T-helper 1 cell treated with Interleukin-12 subunit alpha and Interleukin-12 subunit beta and Interleukin-4 antibody, amounts not matched to agents 30 μg/mL and 1 μg/mL, for 36 hours (primary cell): Measurements from ENCODE around the gene CCDC187.

Experiments
- H3K27ac Mint-ChIP-seq: one replicate; pipeline ENCODE4 v1.8.0; 2021; ENCODE audit warnings: mild to moderate bottlenecking, mixed read lengths
- H3K27me3 Mint-ChIP-seq: one replicate; pipeline ENCODE4 v1.8.0; 2021; ENCODE audit warnings: low read depth, mixed read lengths
- H3K36me3 Mint-ChIP-seq: one replicate; pipeline ENCODE4 v1.8.0; 2021; ENCODE audit warnings: low read depth, mixed read lengths
- H3K4me1 Mint-ChIP-seq: one replicate; pipeline ENCODE4 v1.8.0; 2021; ENCODE audit warnings: low read depth, mixed read lengths
- H3K4me3 Mint-ChIP-seq: one replicate; pipeline ENCODE4 v1.8.0; 2021; ENCODE audit warnings: mild to moderate bottlenecking, moderate library complexity, mixed read lengths
- H3K9me3 Mint-ChIP-seq: one replicate; pipeline ENCODE4 v1.8.0; 2021; ENCODE audit warnings: mixed read lengths

CCDC187 gene

GRCh38 chr9:136334541-136334940 lies 30.6 kb upstream of the CCDC187 start:
- Mint-ChIP-seq H3K36me3 (no peaks in the 10 kb centered on the region), H3K4me1 (no peaks in the 10 kb centered on the region), H3K4me3 (no peak overlapping the region), H3K9me3 (no peaks in the 10 kb centered on the region), H3K27ac (no peak overlapping the region), H3K27me3 (no peaks in the 10 kb centered on the region)

- H3K27me3 Mint-ChIP-seq, result no peaks in the 10 kb centered on the region
- H3K27ac Mint-ChIP-seq, result no peak overlapping the region
- no peaks in the 10 kb centered on the region for H3K9me3 Mint-ChIP-seq
- no peak overlapping the region for H3K4me3 Mint-ChIP-seq
- no peaks in the 10 kb centered on the region for H3K4me1 Mint-ChIP-seq
- no peaks in the 10 kb centered on the region for H3K36me3 Mint-ChIP-seq
Measured at GRCh38 chr9:136333486-136333885, 29.6 kb upstream of the CCDC187 start.

- H3K27me3 Mint-ChIP-seq, result no peaks in the 10 kb centered on the region
- H3K36me3 Mint-ChIP-seq, result no peaks in the 10 kb centered on the region
- H3K4me1 Mint-ChIP-seq, result no peaks in the 10 kb centered on the region
- no peaks in the 10 kb centered on the region for H3K9me3 Mint-ChIP-seq
- no peak overlapping the region for H3K27ac Mint-ChIP-seq
- no peak overlapping the region for H3K4me3 Mint-ChIP-seq
Measured at GRCh38 chr9:136333045-136333444, 29.2 kb upstream of the CCDC187 start.

GRCh38 chr9:136332482-136332983 lies 28.6 kb upstream of the CCDC187 start:
- H3K36me3 Mint-ChIP-seq, result no peaks in the 10 kb centered on the region
- no peak overlapping the region for H3K27ac Mint-ChIP-seq
- no peaks in the 10 kb centered on the region for H3K27me3 Mint-ChIP-seq
- H3K4me1 Mint-ChIP-seq, result no peaks in the 10 kb centered on the region
- no peaks in the 10 kb centered on the region for H3K9me3 Mint-ChIP-seq
- no peak overlapping the region for H3K4me3 Mint-ChIP-seq

GRCh38 chr9:136331556-136332481 lies 27.9 kb upstream of the CCDC187 start:
- no peaks in the 10 kb centered on the region for H3K4me1 Mint-ChIP-seq
- no peaks in the 10 kb centered on the region for H3K36me3 Mint-ChIP-seq
- no peaks in the 10 kb centered on the region for H3K27me3 Mint-ChIP-seq
- no peak overlapping the region for H3K27ac Mint-ChIP-seq
- no peak overlapping the region for H3K4me3 Mint-ChIP-seq
- H3K9me3 Mint-ChIP-seq, result no peaks in the 10 kb centered on the region

- Mint-ChIP-seq H3K27ac (no peak overlapping the region), H3K4me1 (no peaks in the 10 kb centered on the region), H3K9me3 (no peaks in the 10 kb centered on the region), H3K27me3 (no peaks in the 10 kb centered on the region), H3K36me3 (no peaks in the 10 kb centered on the region), H3K4me3 (no peak overlapping the region)
Measured at GRCh38 chr9:136331030-136331429, 27.1 kb upstream of the CCDC187 start.

GRCh38 chr9:136330406-136330990 lies 26.6 kb upstream of the CCDC187 start:
- Mint-ChIP-seq H3K27me3 (no peaks in the 10 kb centered on the region), H3K27ac (no peak overlapping the region)

GRCh38 chr9:136329636-136330405 lies 25.9 kb upstream of the CCDC187 start:
- no peak overlapping the region for H3K27ac Mint-ChIP-seq
- no peaks in the 10 kb centered on the region for H3K36me3 Mint-ChIP-seq
- H3K4me3 Mint-ChIP-seq, result no peak overlapping the region
- H3K9me3 Mint-ChIP-seq, result no peaks in the 10 kb centered on the region
- H3K4me1 Mint-ChIP-seq, result no peaks in the 10 kb centered on the region
- no peaks in the 10 kb centered on the region for H3K27me3 Mint-ChIP-seq

More at GRCh38 chr9:136330406-136330990, 26.6 kb upstream of the CCDC187 start:
- Mint-ChIP-seq H3K9me3 (no peaks in the 10 kb centered on the region), H3K4me3 (no peak overlapping the region), H3K4me1 (no peaks in the 10 kb centered on the region), H3K36me3 (no peaks in the 10 kb centered on the region)

- no peaks in the 10 kb centered on the region for H3K4me1 Mint-ChIP-seq
- H3K4me3 Mint-ChIP-seq, result no peak overlapping the region
- H3K36me3 Mint-ChIP-seq, result no peaks in the 10 kb centered on the region
- H3K27ac Mint-ChIP-seq, result no peak overlapping the region
- no peaks in the 10 kb centered on the region for H3K27me3 Mint-ChIP-seq
- no peaks in the 10 kb centered on the region for H3K9me3 Mint-ChIP-seq
Measured at GRCh38 chr9:136329211-136329627, 25.3 kb upstream of the CCDC187 start.

- no peaks in the 10 kb centered on the region for H3K27me3 Mint-ChIP-seq
- no peaks in the 10 kb centered on the region for H3K9me3 Mint-ChIP-seq
- no peaks in the 10 kb centered on the region for H3K4me1 Mint-ChIP-seq
- no peaks in the 10 kb centered on the region for H3K36me3 Mint-ChIP-seq
- H3K27ac Mint-ChIP-seq, result no peak overlapping the region
- H3K4me3 Mint-ChIP-seq, result no peak overlapping the region
Measured at GRCh38 chr9:136328622-136329041, 24.7 kb upstream of the CCDC187 start.

- Mint-ChIP-seq H3K9me3 (no peaks in the 10 kb centered on the region), H3K27me3 (no peaks in the 10 kb centered on the region), H3K36me3 (no peaks in the 10 kb centered on the region), H3K27ac (no peak overlapping the region), H3K4me3 (no peak overlapping the region), H3K4me1 (no peaks in the 10 kb centered on the region)
Measured at GRCh38 chr9:136328011-136328621, 24.2 kb upstream of the CCDC187 start.

- no peaks in the 10 kb centered on the region for H3K4me1 Mint-ChIP-seq
- H3K36me3 Mint-ChIP-seq, result no peaks in the 10 kb centered on the region
- H3K9me3 Mint-ChIP-seq, result no peaks in the 10 kb centered on the region
- H3K27ac Mint-ChIP-seq, result no peak within 1 kb of the TSS
- H3K27me3 Mint-ChIP-seq, result no peaks in the 10 kb centered on the region
- peak within 1 kb of the TSS; percentile 64 for H3K4me3 Mint-ChIP-seq
Measured at GRCh38 chr9:136327304-136327974, 23.5 kb upstream of the CCDC187 start, which contains the start of gene GPSM1. TSS of gene GPSM1 (plus strand) at chr9:136327539. CDS start at chr9:136327696, 157 bp downstream.

- Mint-ChIP-seq H3K9me3 (no peaks in the 10 kb centered on the region), H3K4me3 (peak overlapping the region; percentile 64), H3K36me3 (no peaks in the 10 kb centered on the region), H3K4me1 (no peaks in the 10 kb centered on the region), H3K27me3 (no peaks in the 10 kb centered on the region), H3K27ac (no peak overlapping the region)
Measured at GRCh38 chr9:136326761-136327303, 22.9 kb upstream of the CCDC187 start.
